Neural progenitor cell (in vitro differentiated cells): ENCODE measurements around the gene CCAR1. TPM values are rescaled to one million over a fixed set of nuclear protein-coding genes. Genes with fewer than 3 reads are reported as not detected.
"Not testable (repeated sequence)": the region's sequence is repeated elsewhere in the genome, so short reads cannot be mapped to it uniquely, and the experiment has no call there.

Source experiments
- DNase-seq: peaks from one replicate; pipeline ENCODE4 v3.0.0-alpha.2; 2016; ENCODE audit warnings: low spot score
- H2AFZ ChIP-seq: fragments of 200-600 bp; sonication (generic); replicated peaks from 2 replicates; pipeline ENCODE4 v1.6.1; 2016; ENCODE audit warnings: antibody characterized with exemption
- H3F3A ChIP-seq: fragments of 200-600 bp; sonication (generic); 2 replicates; pipeline ENCODE4 v1.6.1; 2016; ENCODE audit warnings: antibody characterized with exemption, low read depth
- H3K27ac ChIP-seq: fragments of 200-600 bp; sonication (generic); 2 replicates; pipeline ENCODE4 v1.5.1; 2016; ENCODE audit warnings: mild to moderate bottlenecking
- H3K27me3 ChIP-seq: fragments of 200-600 bp; sonication (generic); 2 replicates; pipeline ENCODE4 v1.6.1; 2016; ENCODE audit warnings: mild to moderate bottlenecking, moderate library complexity
- H3K36me3 ChIP-seq: fragments of 200-600 bp; sonication (generic); 2 replicates; pipeline ENCODE4 v1.5.1; 2016
- H3K4me1 ChIP-seq: fragments of 200-600 bp; sonication (generic); 2 replicates; pipeline ENCODE4 v1.6.1; 2016; ENCODE audit warnings: mixed run types
- H3K4me2 ChIP-seq: fragments of 200-600 bp; sonication (generic); 2 replicates; pipeline ENCODE4 v1.6.1; 2016
- H3K4me3 ChIP-seq: fragments of 200-600 bp; sonication (generic); 2 replicates; pipeline ENCODE4 v1.5.1; 2016
- H3K79me2 ChIP-seq: fragments of 200-600 bp; sonication (generic); 2 replicates; pipeline ENCODE4 v1.6.1; 2016; ENCODE audit warnings: low read depth
- H3K9ac ChIP-seq: fragments of 200-600 bp; sonication (generic); 2 replicates; pipeline ENCODE4 v1.6.1; 2016
- H3K9me3 ChIP-seq: fragments of 200-600 bp; sonication (generic); 2 replicates; pipeline ENCODE4 v1.5.1; 2016; ENCODE audit warnings: low read depth
- H4K20me1 ChIP-seq: fragments of 200-600 bp; sonication (generic); 2 replicates; pipeline ENCODE4 v1.6.1; 2016; ENCODE audit warnings: low read depth
- H3K27ac Mint-ChIP-seq: 3 replicates; pipeline ENCODE4 v1.8.0; 2021; ENCODE audit warnings: mixed read lengths
- H3K27me3 Mint-ChIP-seq: 2 replicates; pipeline ENCODE4 v1.8.0; 2022; ENCODE audit warnings: low read depth, mild to moderate bottlenecking, inconsistent platforms, moderate library complexity, mixed read lengths; ENCODE audit not compliant: insufficient read depth
- H3K36me3 Mint-ChIP-seq: 3 replicates; pipeline ENCODE4 v1.8.0; 2021; ENCODE audit warnings: mixed read lengths
- H3K4me1 Mint-ChIP-seq: 3 replicates; pipeline ENCODE4 v1.8.0; 2021; ENCODE audit warnings: mixed read lengths
- H3K4me3 Mint-ChIP-seq: 3 replicates; pipeline ENCODE4 v1.8.0; 2021; ENCODE audit warnings: mild to moderate bottlenecking, moderate library complexity, mixed read lengths
- H3K9me3 Mint-ChIP-seq: 3 replicates; pipeline ENCODE4 v1.8.0; 2020; ENCODE audit warnings: mixed read lengths
- EZH2 ChIP-seq: fragments of 200-600 bp; sonication (generic); IDR thresholded peaks from 2 replicates; pipeline ENCODE4 v1.6.1; 2017; ENCODE audit warnings: antibody characterized with exemption, mild to moderate bottlenecking, moderate library complexity
- EZH2phosphoT487 ChIP-seq: fragments of 200-600 bp; sonication (generic); IDR thresholded peaks from 2 replicates; pipeline ENCODE4 v1.6.1; 2017; ENCODE audit warnings: antibody characterized with exemption
- total RNA-seq: library from RNA; depleted of rRNA; stranded (reverse); fragments of >200 nt; gene quantifications from 2 replicates; pipeline ENCODE4 v1.2.3, GENCODE V29; 2015; ENCODE audit warnings: low replicate concordance
- TF ChIP-seq, protein P1 (sequence below): fragments of 200-600 bp; sonication (generic); IDR thresholded peaks from 2 replicates; pipeline ENCODE4 v1.5.1; 2017; ENCODE audit warnings: antibody characterized with exemption, mild to moderate bottlenecking

The CCAR1 gene
- total RNA-seq, 1 donor from 2014 or later: 141 TPM

GRCh38 chr10:68735119-68735518 is 14.1 kb downstream of the CCAR1 start:
- Histone ChIP-seq H3K9ac (no peak overlapping the region), H3K4me3 (no peak overlapping the region), H3K27me3 (no peaks in the 10 kb centered on the region), H3F3A (peaks cover 35% of the 10 kb centered on the region), H3K9me3 (no peaks in the 10 kb centered on the region), H3K4me2 (no peak overlapping the region), H3K4me1 (no peaks in the 10 kb centered on the region), H4K20me1 (peaks cover 77% of the 10 kb centered on the region), H3K79me2 (peaks cover 99% of the 10 kb centered on the region), H3K36me3 (peaks cover 56% of the 10 kb centered on the region), H2AFZ (no peak overlapping the region), H3K27ac (no peak overlapping the region)
- Mint-ChIP-seq H3K9me3 (no peaks in the 10 kb centered on the region), H3K36me3 (peaks cover 28% of the 10 kb centered on the region), H3K27ac (no peak overlapping the region), H3K4me3 (no peak overlapping the region), H3K27me3 (peaks cover 2% of the 10 kb centered on the region), H3K4me1 (no peaks in the 10 kb centered on the region)
- TF ChIP-seq EZH2phosphoT487: no peak
- no peak for TF ChIP-seq EZH2
- TF ChIP-seq, protein P1, sequence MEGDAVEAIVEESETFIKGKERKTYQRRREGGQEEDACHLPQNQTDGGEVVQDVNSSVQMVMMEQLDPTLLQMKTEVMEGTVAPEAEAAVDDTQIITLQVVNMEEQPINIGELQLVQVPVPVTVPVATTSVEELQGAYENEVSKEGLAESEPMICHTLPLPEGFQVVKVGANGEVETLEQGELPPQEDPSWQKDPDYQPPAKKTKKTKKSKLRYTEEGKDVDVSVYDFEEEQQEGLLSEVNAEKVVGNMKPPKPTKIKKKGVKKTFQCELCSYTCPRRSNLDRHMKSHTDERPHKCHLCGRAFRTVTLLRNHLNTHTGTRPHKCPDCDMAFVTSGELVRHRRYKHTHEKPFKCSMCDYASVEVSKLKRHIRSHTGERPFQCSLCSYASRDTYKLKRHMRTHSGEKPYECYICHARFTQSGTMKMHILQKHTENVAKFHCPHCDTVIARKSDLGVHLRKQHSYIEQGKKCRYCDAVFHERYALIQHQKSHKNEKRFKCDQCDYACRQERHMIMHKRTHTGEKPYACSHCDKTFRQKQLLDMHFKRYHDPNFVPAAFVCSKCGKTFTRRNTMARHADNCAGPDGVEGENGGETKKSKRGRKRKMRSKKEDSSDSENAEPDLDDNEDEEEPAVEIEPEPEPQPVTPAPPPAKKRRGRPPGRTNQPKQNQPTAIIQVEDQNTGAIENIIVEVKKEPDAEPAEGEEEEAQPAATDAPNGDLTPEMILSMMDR: no peak
- DNase-seq: no peak

- Histone ChIP-seq H4K20me1 (peaks cover 74% of the 10 kb centered on the region), H3K79me2 (peaks cover 96% of the 10 kb centered on the region)
- not testable (repeated sequence) for H3K27ac Mint-ChIP-seq
These were observed 14.7 kb downstream of the CCAR1 start for GRCh38 chr10:68735739-68736138.

GRCh38 chr10:68740676-68741075 is 19.6 kb downstream of the CCAR1 start:
- H3K27ac ChIP-seq, H3K4me2 ChIP-seq, H3K27me3 ChIP-seq, DNase-seq, H3K4me3 Mint-ChIP-seq, H2AFZ ChIP-seq, H3K9me3 Mint-ChIP-seq, H3K9me3 ChIP-seq, H3K4me3 ChIP-seq, H3K4me1 ChIP-seq, H3K27ac Mint-ChIP-seq, H3K4me1 Mint-ChIP-seq, H3K27me3 Mint-ChIP-seq, H3K9ac ChIP-seq: not testable (repeated sequence)
- peaks cover 45% of the 10 kb centered on the region for H3K36me3 ChIP-seq
- H4K20me1 ChIP-seq: peaks cover 30% of the 10 kb centered on the region
- peaks cover 32% of the 10 kb centered on the region for H3F3A ChIP-seq
- peaks cover 20% of the 10 kb centered on the region for H3K36me3 Mint-ChIP-seq
- H3K79me2 ChIP-seq: peaks cover 54% of the 10 kb centered on the region

More at GRCh38 chr10:68735739-68736138, 14.7 kb downstream of the CCAR1 start:
- not testable (repeated sequence) for H3K9ac ChIP-seq, H3K4me1 ChIP-seq, H3K4me3 Mint-ChIP-seq, H3K4me1 Mint-ChIP-seq, H3K4me2 ChIP-seq, DNase-seq, H2AFZ ChIP-seq, H3K27ac ChIP-seq, H3K27me3 ChIP-seq, H3K27me3 Mint-ChIP-seq, H3K9me3 ChIP-seq, H3K9me3 Mint-ChIP-seq, H3K4me3 ChIP-seq
- H3F3A ChIP-seq: peaks cover 35% of the 10 kb centered on the region
- peaks cover 28% of the 10 kb centered on the region for H3K36me3 Mint-ChIP-seq
- peaks cover 53% of the 10 kb centered on the region for H3K36me3 ChIP-seq

GRCh38 chr10:68742397-68742796 is 21.4 kb downstream of the CCAR1 start:
- peaks cover 31% of the 10 kb centered on the region for H3F3A ChIP-seq
- no peak overlapping the region for H2AFZ ChIP-seq
- H3K27ac ChIP-seq: no peak overlapping the region
- no peak overlapping the region for H3K4me3 ChIP-seq
- H3K4me1 ChIP-seq: no peaks in the 10 kb centered on the region
- H3K27me3 Mint-ChIP-seq: peaks cover 3% of the 10 kb centered on the region
- no peaks in the 10 kb centered on the region for H3K9me3 ChIP-seq
- H3K4me2 ChIP-seq: no peak overlapping the region
- peaks cover 39% of the 10 kb centered on the region for H3K36me3 ChIP-seq
- peaks cover 37% of the 10 kb centered on the region for H3K79me2 ChIP-seq
- peaks cover 16% of the 10 kb centered on the region for H3K36me3 Mint-ChIP-seq
- H3K27ac Mint-ChIP-seq: no peak overlapping the region
- no peak for DNase-seq
- H3K4me1 Mint-ChIP-seq: no peaks in the 10 kb centered on the region
- H4K20me1 ChIP-seq: peaks cover 20% of the 10 kb centered on the region
- H3K9ac ChIP-seq: no peak overlapping the region
- H3K4me3 Mint-ChIP-seq: no peak overlapping the region
- TF ChIP-seq EZH2: no peak
- no peak for TF ChIP-seq EZH2phosphoT487
- TF ChIP-seq, protein P1: no peak
- H3K9me3 Mint-ChIP-seq: no peaks in the 10 kb centered on the region
- H3K27me3 ChIP-seq: no peaks in the 10 kb centered on the region
